B cell (primary cell): ENCODE measurements around the gene TMEM255B.

Source experiments
- EZH2 ChIP-seq: IDR thresholded peaks from 2 replicates; pipeline ENCODE4 v1.6.1; 2012; ENCODE audit warnings: borderline replicate concordance, low read depth, mild to moderate bottlenecking, moderate library complexity, low read length; ENCODE audit not compliant: insufficient read depth, poor library complexity, severe bottlenecking
- TF ChIP-seq, protein P1 (sequence below): fragments of 200-600 bp; IDR thresholded peaks from one replicate; pipeline ENCODE4 v1.8.0; 2022; ENCODE audit warnings: antibody characterized with exemption, mild to moderate bottlenecking

DNA sequence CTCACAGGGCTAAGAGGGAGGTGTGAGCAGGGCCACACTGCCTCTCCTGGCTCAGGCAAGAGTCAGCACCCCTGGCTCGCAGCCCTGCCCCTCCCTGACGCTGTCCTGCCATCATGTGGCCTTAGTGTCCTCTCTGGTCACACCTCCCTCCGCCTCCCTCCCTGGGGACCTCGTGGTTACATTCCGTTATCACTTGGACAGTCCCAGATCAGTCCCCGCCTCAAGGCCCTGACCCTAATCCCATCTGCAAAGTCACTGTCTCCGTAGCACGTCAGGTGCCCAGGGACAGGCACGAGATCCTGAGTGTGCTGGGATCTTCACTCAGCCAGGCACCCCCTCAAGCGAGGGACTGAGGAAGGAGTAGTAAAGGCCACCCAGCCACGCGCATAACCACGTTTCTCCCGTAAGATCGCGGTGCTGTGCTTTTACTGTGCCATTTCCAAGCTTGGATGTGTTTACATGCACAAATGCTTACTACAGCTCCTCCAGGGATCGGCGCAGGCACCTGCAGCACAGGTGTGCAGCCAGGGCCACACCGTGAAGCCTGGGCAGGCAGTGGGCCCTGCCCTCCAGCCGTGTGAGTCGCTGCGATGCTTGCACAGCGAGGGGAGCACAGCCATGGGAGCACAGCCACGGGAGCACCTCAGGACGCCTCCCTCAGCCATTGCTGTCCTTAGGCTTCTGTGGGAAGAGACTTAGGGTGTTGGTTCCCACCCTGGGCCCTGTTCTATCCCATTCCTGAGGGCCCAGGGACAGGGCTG is 10.7 kb upstream of the TMEM255B start:
- TF ChIP-seq, protein P1, sequence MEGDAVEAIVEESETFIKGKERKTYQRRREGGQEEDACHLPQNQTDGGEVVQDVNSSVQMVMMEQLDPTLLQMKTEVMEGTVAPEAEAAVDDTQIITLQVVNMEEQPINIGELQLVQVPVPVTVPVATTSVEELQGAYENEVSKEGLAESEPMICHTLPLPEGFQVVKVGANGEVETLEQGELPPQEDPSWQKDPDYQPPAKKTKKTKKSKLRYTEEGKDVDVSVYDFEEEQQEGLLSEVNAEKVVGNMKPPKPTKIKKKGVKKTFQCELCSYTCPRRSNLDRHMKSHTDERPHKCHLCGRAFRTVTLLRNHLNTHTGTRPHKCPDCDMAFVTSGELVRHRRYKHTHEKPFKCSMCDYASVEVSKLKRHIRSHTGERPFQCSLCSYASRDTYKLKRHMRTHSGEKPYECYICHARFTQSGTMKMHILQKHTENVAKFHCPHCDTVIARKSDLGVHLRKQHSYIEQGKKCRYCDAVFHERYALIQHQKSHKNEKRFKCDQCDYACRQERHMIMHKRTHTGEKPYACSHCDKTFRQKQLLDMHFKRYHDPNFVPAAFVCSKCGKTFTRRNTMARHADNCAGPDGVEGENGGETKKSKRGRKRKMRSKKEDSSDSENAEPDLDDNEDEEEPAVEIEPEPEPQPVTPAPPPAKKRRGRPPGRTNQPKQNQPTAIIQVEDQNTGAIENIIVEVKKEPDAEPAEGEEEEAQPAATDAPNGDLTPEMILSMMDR, result no peak
- no peak for TF ChIP-seq EZH2
